Activated CD4-positive, alpha-beta T cell treated with anti-CD3 and anti-CD28 coated beads, Interleukin-2, amount 50 U/mL, for 24 hours (primary cell): ENCODE results near the gene SMAD7.
"Not testable (repeated sequence)": the region's sequence is repeated elsewhere in the genome, so short reads cannot be mapped to it uniquely, and the experiment has no call there.

ENCODE experiments used
- DNase-seq, 2 donors: peaks; one replicate each; pipeline ENCODE4 v3.0.0-alpha.2; 2020; ENCODE audit warnings: low read depth in 1 of 2, low spot score in 1 of 2

The SMAD7 gene

GRCh38 chr18:48885266-48885923, 65.4 kb downstream of the SMAD7 start:
- DNase-seq: no peak

DNA sequence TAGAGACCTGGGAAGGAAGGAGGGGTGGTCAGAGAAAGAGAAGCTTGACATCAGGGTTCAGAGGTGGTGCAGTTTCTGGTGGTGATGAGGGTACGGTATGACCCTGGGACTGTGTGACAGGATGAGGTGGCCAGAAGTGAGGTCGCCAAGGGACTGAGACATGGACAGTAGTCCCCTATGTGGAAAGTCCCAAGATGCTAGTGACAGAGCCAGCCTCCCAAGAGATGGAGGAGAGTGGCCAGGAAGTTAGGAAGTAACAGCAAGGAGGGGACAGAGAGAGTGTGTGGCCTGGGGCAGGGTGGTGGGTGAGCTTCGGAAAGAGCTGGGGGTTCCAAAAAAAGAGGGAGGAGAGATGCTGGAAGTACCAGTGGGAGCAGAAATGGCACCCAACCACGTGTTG, 66.0 kb downstream of the SMAD7 start:
- no peak for DNase-seq

GRCh38 chr18:48884306-48884705, 66.5 kb downstream of the SMAD7 start:
- DNase-seq: no peak

DNA sequence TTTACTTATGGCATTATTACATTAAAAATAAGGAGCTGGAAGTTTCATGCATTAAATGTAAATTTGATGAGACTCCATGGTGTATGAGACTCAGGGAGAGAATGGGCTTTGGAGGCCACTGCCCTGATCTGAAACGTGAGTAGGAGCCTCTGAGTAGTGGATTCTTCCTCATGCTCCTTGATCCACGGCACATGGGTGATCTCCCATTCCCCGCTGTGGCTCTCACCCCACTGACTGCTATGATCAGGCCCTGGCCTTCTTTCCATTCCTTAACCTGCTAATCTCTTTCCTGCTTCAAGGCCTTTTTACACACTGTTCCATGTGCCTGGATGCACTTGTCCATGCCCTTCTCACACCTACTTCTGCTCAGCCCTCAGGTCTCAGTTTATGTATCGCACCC, 68.4 kb downstream of the SMAD7 start:
- no peak for DNase-seq

- no peak for DNase-seq
Measured at GRCh38 chr18:48880931-48881330, 69.8 kb downstream of the SMAD7 start.

- DNase-seq: no peak
Measured at GRCh38 chr18:48879008-48879431, 71.7 kb downstream of the SMAD7 start.

- no peak for DNase-seq
Measured at GRCh38 chr18:48878471-48878870, 72.3 kb downstream of the SMAD7 start.

DNA sequence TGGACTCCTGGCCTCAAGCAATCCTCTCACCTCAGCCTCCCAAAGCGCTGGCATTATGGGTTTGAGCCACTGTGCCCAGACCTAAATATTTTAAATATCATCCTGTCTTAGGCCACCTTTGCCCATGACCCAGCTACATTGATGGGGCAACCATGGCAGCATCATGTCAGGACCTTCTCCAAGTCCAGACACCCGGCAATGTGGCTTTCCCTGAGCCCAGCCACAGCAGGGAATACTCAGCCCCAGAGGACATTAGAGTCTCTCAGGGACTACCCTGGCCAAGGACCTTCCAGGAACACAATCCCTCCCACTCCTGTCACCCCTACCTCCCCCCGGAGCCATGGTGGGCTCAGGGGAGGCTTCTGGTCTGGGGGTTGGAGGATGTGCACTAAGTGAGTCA, 72.8 kb downstream of the SMAD7 start:
- no peak for DNase-seq

DNA sequence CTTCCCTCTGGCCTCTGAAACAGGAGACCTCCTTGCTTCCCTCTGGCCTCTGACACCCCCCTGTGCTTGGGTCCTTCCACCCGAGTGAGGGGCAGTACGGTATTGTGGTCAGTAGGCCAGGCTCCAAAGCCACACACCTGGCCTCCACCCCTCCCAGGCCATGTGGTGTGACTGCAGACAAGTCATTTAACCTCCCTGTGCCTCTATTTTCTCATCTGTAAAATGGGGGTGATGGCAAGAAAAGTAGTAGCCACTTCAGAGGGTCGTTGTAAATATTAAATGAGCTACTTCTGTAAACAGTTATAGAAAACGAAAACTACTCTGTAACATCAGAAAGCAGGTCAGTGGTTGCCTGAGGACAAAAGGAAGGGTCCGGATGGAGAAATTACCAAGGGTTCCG, 74.2 kb downstream of the SMAD7 start:
- DNase-seq: no peak

DNA sequence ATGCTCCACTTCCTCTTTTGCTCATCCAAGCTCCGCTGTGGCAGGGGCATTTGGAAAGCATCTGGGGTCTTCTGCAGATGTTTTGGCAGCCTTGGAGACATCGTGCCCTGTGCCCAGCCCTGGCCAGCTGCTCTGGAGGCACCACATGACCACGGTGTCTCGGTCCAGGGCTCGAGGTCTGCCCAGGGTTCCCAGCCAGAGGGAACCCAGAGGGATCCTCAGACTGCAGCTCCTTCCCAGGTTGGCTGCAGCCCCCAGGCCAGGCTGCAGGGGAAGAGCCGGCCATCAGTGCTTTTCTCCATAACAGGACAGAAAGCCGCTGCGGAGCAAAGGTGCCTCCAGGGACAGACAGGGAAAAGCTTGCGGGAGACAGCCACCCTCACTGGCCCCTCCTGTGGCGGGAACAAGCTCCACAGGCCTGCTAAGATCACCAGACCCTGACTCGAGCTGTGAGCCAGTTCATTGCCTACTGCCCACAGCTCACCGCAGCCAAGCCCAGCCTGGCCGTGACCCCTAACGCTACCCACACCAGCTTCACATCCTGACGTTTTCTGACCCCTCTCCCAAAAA, 74.7 kb downstream of the SMAD7 start:
- no peak for DNase-seq

DNA sequence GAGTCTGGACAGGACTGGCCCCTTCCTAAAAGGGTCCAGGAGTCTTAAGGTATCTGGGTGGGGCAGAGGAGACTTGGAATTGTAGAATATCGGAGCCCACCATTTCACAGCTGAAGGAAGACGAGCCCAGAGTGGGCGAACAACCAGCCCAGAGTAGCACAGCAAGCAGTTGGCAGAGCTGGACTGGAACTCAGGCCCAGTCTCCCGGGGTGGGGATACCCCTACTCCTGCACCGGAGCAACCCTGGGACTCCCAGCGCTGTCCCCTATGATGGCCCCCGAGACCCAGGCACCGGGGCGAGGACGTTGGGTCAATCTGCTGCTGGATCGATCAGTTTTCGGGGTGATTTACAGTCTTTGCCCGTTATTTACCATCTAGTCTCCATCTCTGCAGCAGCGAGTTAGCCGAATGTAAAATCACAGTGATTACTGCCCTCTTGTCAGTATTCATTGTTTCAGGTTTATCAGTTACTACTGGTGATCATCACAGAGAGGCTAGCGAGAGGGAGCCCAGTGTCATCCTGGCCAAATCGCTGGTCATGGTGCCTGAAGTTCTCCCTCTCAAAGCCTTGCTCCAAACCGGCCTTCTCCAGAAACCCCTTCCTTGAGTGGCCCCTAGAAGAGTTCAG, 75.3 kb downstream of the SMAD7 start:
- DNase-seq: no peak

GRCh38 chr18:48874701-48875162, 76.0 kb downstream of the SMAD7 start:
- DNase-seq: no peak

DNA sequence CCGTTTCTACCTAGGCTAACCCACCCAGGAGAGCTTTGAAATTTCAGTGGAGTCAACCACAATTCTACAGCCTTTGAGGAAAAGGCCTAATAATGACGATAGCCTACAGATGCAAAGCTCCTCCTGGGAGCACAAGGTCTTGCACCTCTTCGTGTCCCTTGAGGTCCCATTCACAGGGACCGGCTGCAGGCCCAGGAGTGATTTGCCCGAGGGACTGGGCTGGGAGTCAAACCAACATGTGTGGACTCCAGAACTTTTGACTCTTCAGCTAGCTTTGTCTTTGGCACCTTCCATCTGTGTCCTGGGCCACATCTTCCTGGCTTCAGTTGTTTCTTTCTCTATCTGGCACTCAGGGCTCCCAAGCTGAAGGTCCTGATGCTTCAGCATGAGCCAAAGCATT, 76.5 kb downstream of the SMAD7 start:
- DNase-seq: no peak

DNA sequence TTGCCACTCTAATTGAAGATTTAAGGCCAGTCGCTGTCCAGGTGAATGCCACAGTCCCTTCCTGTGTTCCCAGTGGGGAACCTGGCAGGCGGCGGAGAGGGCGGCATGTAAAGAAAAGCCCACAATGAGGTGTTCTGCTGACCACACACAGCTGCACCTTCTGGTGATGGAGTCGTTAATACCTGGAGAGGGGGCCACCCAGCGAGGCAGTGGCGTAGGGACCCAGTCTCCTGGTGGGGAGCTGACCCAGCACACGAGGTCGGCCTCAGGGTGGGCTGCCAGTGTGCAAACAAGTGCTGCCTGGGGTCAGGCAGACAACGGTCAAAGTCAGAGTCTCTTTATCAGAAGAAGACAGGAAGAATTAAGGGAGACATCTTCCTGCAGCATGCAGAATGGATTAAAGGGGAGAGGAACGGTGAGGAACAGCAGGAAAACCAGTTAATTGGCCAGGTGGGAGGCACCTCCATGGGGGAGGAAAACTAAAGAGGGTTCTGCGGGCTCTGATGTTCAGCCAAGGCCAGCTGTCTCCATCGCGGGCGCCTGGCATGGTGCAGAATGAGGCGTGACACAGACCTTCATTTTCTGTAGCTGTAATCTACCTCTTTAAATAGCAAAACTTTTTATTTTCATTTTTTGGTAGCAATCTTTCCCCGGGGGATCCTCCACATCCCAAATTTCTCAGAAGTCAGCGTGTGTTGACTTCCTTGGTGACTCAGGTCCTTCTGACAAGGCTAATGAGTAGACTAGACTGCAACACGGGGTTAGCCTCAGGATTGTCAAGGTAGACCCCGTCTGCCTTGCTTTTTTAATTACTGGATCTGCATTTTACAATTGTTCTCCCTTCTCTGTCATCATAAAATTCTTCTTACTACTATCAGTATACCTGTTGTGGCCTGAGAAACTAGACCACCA, 78.3 kb downstream of the SMAD7 start:
- no peak for DNase-seq

DNA sequence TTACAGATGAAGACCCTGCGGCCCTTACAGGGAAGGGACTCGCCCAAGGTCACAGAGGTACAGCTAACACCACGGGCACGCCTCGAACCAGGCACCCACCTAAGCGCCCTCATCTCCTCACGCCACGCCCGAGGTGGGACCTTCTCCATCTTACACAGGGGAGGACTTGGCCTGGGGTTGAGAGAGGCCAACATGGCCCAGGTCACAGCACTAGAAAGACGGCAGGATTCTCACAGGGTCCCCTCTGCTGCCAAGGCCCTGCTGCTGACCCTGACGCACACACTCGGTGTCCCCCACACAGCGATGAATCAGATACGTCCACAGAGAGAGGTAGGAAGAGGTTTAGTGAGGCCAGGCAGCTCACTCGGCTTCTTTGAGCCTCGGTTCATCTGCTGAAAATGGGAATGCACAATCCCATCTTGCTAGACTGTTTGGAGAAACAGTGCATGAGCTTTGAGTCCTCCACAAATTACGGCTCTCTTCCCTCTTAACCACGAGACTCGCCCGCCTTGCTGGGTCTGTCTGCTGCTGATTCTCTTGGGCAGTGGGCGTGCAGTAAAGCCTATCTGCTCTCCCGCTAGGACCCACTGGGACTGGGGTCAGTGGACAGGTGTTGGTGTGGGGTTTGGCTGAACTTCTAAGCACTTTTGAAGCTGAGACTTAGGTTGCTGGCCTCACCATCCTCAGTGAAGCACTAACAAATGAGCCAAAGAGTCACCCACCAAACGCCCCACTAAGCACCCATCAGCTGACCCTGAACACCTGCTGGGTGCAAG, 79.2 kb downstream of the SMAD7 start:
- DNase-seq: no peak

DNA sequence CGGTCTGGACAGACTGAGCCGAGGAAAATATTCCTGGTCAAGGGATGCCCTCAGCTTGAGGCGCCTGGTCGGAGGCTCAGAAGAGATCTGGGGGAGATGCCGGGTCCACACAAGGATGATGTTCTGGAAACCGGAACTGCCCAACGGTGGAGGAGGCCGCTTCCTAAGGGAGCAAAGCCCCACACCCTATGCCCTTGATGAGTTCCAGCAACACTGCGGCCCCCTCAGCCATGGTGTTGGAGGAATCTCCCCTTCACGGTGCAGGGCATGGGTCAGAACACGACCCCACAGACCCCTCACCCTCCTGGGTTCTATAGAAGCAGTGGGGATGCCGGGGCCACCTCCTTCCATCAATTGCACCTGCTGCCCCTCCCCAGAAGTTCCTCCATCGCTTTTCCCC, 79.8 kb downstream of the SMAD7 start:
- DNase-seq: not testable (repeated sequence)
